ENCODE measurements around the gene PCDHA6. TPM values are rescaled to one million over a fixed set of nuclear protein-coding genes. Genes with fewer than 3 reads are reported as not detected.
"Not testable (repeated sequence)": the region's sequence is repeated elsewhere in the genome, so short reads cannot be mapped to it uniquely, and the experiment has no call there.

PCDHA6 gene
- total RNA-seq, 2 experiments from 2014 or later: not detected

- ATAC-seq (ENCODE audit: poor library complexity): no peak
- Histone ChIP-seq H3K4me1 (ENCODE audit: insufficient read depth, low read length) (no peaks in the 10 kb centered on the region), H3K4me3 (ENCODE audit: low read length) (no peak within 1 kb of the TSS), H3K27me3 (ENCODE audit: control insufficient read depth in 1 of 2, insufficient read depth in 2 of 2, low read length in 2 of 2) (peaks cover 15 to 19% of the 10 kb centered on the region in 2 experiments), H3K36me3 (ENCODE audit: insufficient read depth, low read length) (no peaks in the 10 kb centered on the region), H3K27ac (ENCODE audit: low read depth in 1 of 2, low read length in 2 of 2) (no peak within 1 kb of the TSS), H3K9me3 (ENCODE audit: control insufficient read depth in 1 of 2, insufficient read depth in 1 of 2, low read length in 2 of 2) (peaks cover 24 to 43% of the 10 kb centered on the region in 2 experiments)
- H3K36me3 Mint-ChIP-seq (ENCODE audit: low read depth): peaks cover 29% of the 10 kb centered on the region
- DNase-seq: no peak
- H3K9me3 Mint-ChIP-seq: peaks cover 14% of the 10 kb centered on the region
- H3K4me3 Mint-ChIP-seq: no peak within 1 kb of the TSS
- H3K27me3 Mint-ChIP-seq: peaks cover 64% of the 10 kb centered on the region
- no peaks in the 10 kb centered on the region for H3K4me1 Mint-ChIP-seq (ENCODE audit: low read depth)
- intact Hi-C loops (cut with DNase I, micrococcal nuclease): no loop called here
- ChIA-PET POLR2A (no interaction called here), CTCF (no interaction called here)
- no peak within 1 kb of the TSS for H3K27ac Mint-ChIP-seq
- TF ChIP-seq, protein P1, sequence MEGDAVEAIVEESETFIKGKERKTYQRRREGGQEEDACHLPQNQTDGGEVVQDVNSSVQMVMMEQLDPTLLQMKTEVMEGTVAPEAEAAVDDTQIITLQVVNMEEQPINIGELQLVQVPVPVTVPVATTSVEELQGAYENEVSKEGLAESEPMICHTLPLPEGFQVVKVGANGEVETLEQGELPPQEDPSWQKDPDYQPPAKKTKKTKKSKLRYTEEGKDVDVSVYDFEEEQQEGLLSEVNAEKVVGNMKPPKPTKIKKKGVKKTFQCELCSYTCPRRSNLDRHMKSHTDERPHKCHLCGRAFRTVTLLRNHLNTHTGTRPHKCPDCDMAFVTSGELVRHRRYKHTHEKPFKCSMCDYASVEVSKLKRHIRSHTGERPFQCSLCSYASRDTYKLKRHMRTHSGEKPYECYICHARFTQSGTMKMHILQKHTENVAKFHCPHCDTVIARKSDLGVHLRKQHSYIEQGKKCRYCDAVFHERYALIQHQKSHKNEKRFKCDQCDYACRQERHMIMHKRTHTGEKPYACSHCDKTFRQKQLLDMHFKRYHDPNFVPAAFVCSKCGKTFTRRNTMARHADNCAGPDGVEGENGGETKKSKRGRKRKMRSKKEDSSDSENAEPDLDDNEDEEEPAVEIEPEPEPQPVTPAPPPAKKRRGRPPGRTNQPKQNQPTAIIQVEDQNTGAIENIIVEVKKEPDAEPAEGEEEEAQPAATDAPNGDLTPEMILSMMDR (IDR thresholded peaks at IDR 0.05): no peak
These were observed 33.0 kb upstream of the PCDHA6 start, which contains the start of gene PCDHA2 for GRCh38 chr5:140794595-140795258. Gene PCDHA2, plus strand, starts transcription at chr5:140794852.

DNA sequence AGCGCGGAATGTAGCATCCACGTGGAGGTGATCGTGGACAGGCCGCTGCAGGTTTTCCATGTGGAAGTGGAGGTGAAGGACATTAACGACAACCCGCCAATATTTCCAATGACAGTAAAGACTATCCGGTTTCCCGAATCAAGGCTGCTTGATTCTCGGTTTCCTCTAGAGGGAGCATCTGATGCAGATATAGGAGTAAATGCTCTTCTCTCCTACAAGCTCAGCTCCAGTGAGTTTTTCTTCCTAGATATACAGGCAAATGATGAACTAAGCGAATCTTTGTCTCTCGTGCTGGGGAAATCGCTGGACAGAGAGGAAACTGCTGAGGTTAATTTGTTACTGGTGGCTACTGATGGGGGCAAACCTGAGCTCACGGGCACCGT is 32.5 kb upstream of the PCDHA6 start:
- intact Hi-C loops (cut with DNase I, micrococcal nuclease): no loop called here
- Histone ChIP-seq H3K27me3 (ENCODE audit: control insufficient read depth in 1 of 2, insufficient read depth in 2 of 2, low read length in 2 of 2) (peaks cover 15 to 16% of the 10 kb centered on the region in 2 experiments), H3K4me3 (ENCODE audit: low read length) (no peak overlapping the region), H3K4me1 (ENCODE audit: insufficient read depth, low read length) (no peaks in the 10 kb centered on the region), H3K27ac (ENCODE audit: low read depth in 1 of 2, low read length in 2 of 2) (no peak overlapping the region), H3K9me3 (ENCODE audit: control insufficient read depth in 1 of 2, insufficient read depth in 1 of 2, low read length in 2 of 2) (peaks cover 24 to 38% of the 10 kb centered on the region in 2 experiments), H3K36me3 (ENCODE audit: insufficient read depth, low read length) (no peaks in the 10 kb centered on the region)
- Mint-ChIP-seq H3K4me3 (no peak overlapping the region), H3K4me1 (ENCODE audit: low read depth) (no peaks in the 10 kb centered on the region), H3K9me3 (peaks cover 18% of the 10 kb centered on the region), H3K27ac (no peak overlapping the region), H3K36me3 (ENCODE audit: low read depth) (peaks cover 27% of the 10 kb centered on the region), H3K27me3 (peaks cover 66% of the 10 kb centered on the region)
- ChIA-PET POLR2A (no interaction called here), CTCF (no interaction called here)
- DNase-seq: no peak
- TF ChIP-seq, protein P1 (IDR thresholded peaks at IDR 0.05): no peak
- no peak for ATAC-seq (ENCODE audit: poor library complexity)

- H3K27ac Mint-ChIP-seq; DNase-seq; intact Hi-C loops (cut with DNase I, micrococcal nuclease); H3K4me1 Mint-ChIP-seq (ENCODE audit: low read depth); POLR2A ChIA-PET; H3K36me3 ChIP-seq (ENCODE audit: insufficient read depth, low read length); H3K4me1 ChIP-seq (ENCODE audit: insufficient read depth, low read length); ATAC-seq (ENCODE audit: poor library complexity); H3K27ac ChIP-seq (ENCODE audit: low read depth in 1 of 2, low read length in 2 of 2); H3K4me3 ChIP-seq (ENCODE audit: low read length); H3K4me3 Mint-ChIP-seq; CTCF ChIA-PET: not testable (repeated sequence)
- peaks cover 16 to 19% of the 10 kb centered on the region in 2 experiments for H3K27me3 ChIP-seq (ENCODE audit: control insufficient read depth in 1 of 2, insufficient read depth in 2 of 2, low read length in 2 of 2)
- H3K9me3 Mint-ChIP-seq: peaks cover 16% of the 10 kb centered on the region
- peaks cover 27% of the 10 kb centered on the region for H3K36me3 Mint-ChIP-seq (ENCODE audit: low read depth)
- peaks cover 27 to 42% of the 10 kb centered on the region in 2 experiments for H3K9me3 ChIP-seq (ENCODE audit: control insufficient read depth in 1 of 2, insufficient read depth in 1 of 2, low read length in 2 of 2)
- H3K27me3 Mint-ChIP-seq: peaks cover 58% of the 10 kb centered on the region
These were observed 31.6 kb upstream of the PCDHA6 start for GRCh38 chr5:140796072-140796717.
